K562 (cell line): ENCODE measurements around the gene SMAD7. TPM values are rescaled to one million over a fixed set of nuclear protein-coding genes. Genes with fewer than 3 reads are reported as not detected.

Experiments
- ARID1B ChIP-seq: fragments of 450-650 bp; IDR thresholded peaks from 2 replicates; pipeline ENCODE4 v1.6.1; 2016; ENCODE audit warnings: antibody characterized with exemption, mild to moderate bottlenecking, inconsistent platforms
- ATF1 ChIP-seq, 2 experiments: fragments of 450-650 bp in 1 of 2; IDR thresholded peaks; 2 replicates each; pipeline ENCODE4 v1.6.1; 2016; ENCODE audit warnings: missing compliant biosample characterization in 1 of 2, missing genetic modification characterization in 1 of 2
- ATF3 ChIP-seq, 2 experiments: fragments of 450-650 bp in 1 of 2; sonication (generic) in 1 of 2; formaldehyde crosslinking in 1 of 2; IDR thresholded peaks in 1 of 2; conservative IDR thresholded peaks in 1 of 2; 2 replicates each; pipeline versions ENCODE4 v1.6.1 to v1.8.1; 2016 to 2023; ENCODE audit warnings: mild to moderate bottlenecking in 2 of 2, moderate library complexity in 2 of 2, inconsistent platforms in 1 of 2, missing genetic modification reagents in 1 of 2
- CEBPB ChIP-seq: fragments of 450-650 bp; IDR thresholded peaks from 2 replicates; pipeline ENCODE4 v1.6.1; 2016; ENCODE audit warnings: missing genetic modification characterization, missing compliant biosample characterization
- GABPA ChIP-seq: fragments of 200-800 bp; sonication (Bioruptor generic); conservative IDR thresholded peaks from 2 replicates; pipeline ENCODE4 v1.6.1; 2016; ENCODE audit warnings: low read depth, missing genetic modification characterization, missing compliant biosample characterization
- ILK ChIP-seq: fragments of 450-650 bp; IDR thresholded peaks from 2 replicates; pipeline ENCODE4 v1.6.1; 2016; ENCODE audit warnings: missing genetic modification characterization, low read depth, mild to moderate bottlenecking, missing compliant biosample characterization, moderate library complexity, borderline replicate concordance
- KDM4B ChIP-seq, 2 experiments: fragments of 450-650 bp in 1 of 2; sonication (generic) in 1 of 2; IDR thresholded peaks; 2 replicates each; pipeline ENCODE4 v1.6.1; 2016 to 2017; ENCODE audit warnings: borderline replicate concordance in 2 of 2, antibody characterized with exemption in 1 of 2, low read depth in 1 of 2, mild to moderate bottlenecking in 1 of 2
- MNT ChIP-seq, 2 experiments: fragments of 450-650 bp; conservative IDR thresholded peaks; 2 replicates each; pipeline ENCODE4 v1.6.1; 2017; ENCODE audit warnings: mild to moderate bottlenecking in 2 of 2, moderate library complexity in 2 of 2
- NFRKB ChIP-seq: fragments of 450-650 bp; IDR thresholded peaks from 2 replicates; pipeline ENCODE4 v1.6.1; 2016; ENCODE audit warnings: low read depth
- PHF8 ChIP-seq: fragments of 200-600 bp; sonication (generic); IDR thresholded peaks from 2 replicates; pipeline ENCODE4 v1.6.1; 2012; ENCODE audit warnings: mixed run types, mild to moderate bottlenecking, inconsistent platforms, low read length, moderate library complexity, borderline replicate concordance
- RBFOX2 ChIP-seq: fragments of 200-400 bp; formaldehyde crosslinking; IDR thresholded peaks from 2 replicates; pipeline ENCODE4 v1.6.1; 2017; ENCODE audit warnings: low read depth, mild to moderate bottlenecking, low read length, moderate library complexity
- SMAD4 ChIP-seq: fragments of 250-450 bp; sonication (Bioruptor Pico); conservative IDR thresholded peaks from 2 replicates; pipeline ENCODE4 v1.8.0; 2021; ENCODE audit warnings: inconsistent platforms, mild to moderate bottlenecking, moderate library complexity
- YY1 ChIP-seq, 3 experiments: IDR thresholded peaks; 2 replicates each; pipeline ENCODE4 v1.6.1; 2011; ENCODE audit warnings: low read length in 2 of 3, mild to moderate bottlenecking in 2 of 3, moderate library complexity in 2 of 3, borderline replicate concordance in 1 of 3, control low read depth in 1 of 3, low read depth in 1 of 3; ENCODE audit not compliant: insufficient read depth in 3 of 3, insufficient replicate concordance in 2 of 3, control insufficient read depth in 1 of 3, insufficient read length in 1 of 3; ENCODE audit errors: extremely low read depth in 1 of 3
- ZBTB33 ChIP-seq: sonication (generic); formaldehyde crosslinking; IDR thresholded peaks from 2 replicates; pipeline ENCODE4 v1.8.1; 2023; ENCODE audit warnings: mild to moderate bottlenecking, missing genetic modification reagents
- ZFP91 ChIP-seq: sonication (generic); formaldehyde crosslinking; IDR thresholded peaks from 2 replicates; pipeline ENCODE4 v1.8.0; 2022; ENCODE audit warnings: mild to moderate bottlenecking, missing genetic modification reagents
- ZNF184 ChIP-seq: sonication (generic); formaldehyde crosslinking; IDR thresholded peaks from 2 replicates; pipeline ENCODE4 v1.5.0; 2020; ENCODE audit warnings: missing genetic modification reagents
- ZNF263 ChIP-seq: sonication (generic); formaldehyde crosslinking; IDR thresholded peaks from 2 replicates; pipeline ENCODE4 v1.8.0; 2022; ENCODE audit warnings: mild to moderate bottlenecking, missing genetic modification reagents, borderline replicate concordance
- polyA plus RNA-seq, 8 experiments: library from polyadenylated mRNA; depleted of rRNA in 4 of 8; stranded (reverse) in 5 of 8; unstranded in 3 of 8; fragments of >200 nt; fragmentation: Nextera tagmentation in 2 of 8; fragmentation: Illumina TruSeq in 1 of 8; extraction: Ambion mirVana in 2 of 8; extraction: Trizol in 1 of 8; gene quantifications; 2 replicates each; pipeline versions ENCODE4 v1.2.1 to v1.2.3, GENCODE V29; 2011 to 2014; ENCODE audit warnings: inconsistent platforms in 1 of 8, missing spikeins in 1 of 8
- total RNA-seq, 7 experiments: library from RNA; depleted of rRNA in 6 of 7; stranded (reverse); fragments of >200 nt in 6 of 7; fragmentation: Illumina TruSeq in 2 of 7; extraction: Trizol in 2 of 7; gene quantifications; 2 replicates each; pipeline versions ENCODE4 v1.2.1 to v1.2.3, GENCODE V29; 2011 to 2021; ENCODE audit warnings: low replicate concordance in 1 of 7

Gene SMAD7
- total and polyA plus RNA-seq, 9 of the 15 experiments (the other 6 are each of a cell fraction or from before 2014, with no cell fraction given), result 0.13 to 3.0 (median 1.6) TPM

GRCh38 chr18:48952287-48953103, 1.7 kb upstream of the SMAD7 start (continued):
- TF ChIP-seq ARID1B, result 0 out of 2 replicates have a peak, but pooled peaks have one; percentile 18
- TF ChIP-seq MNT (conservative IDR thresholded peaks at IDR 0.05), result 0 out of 4 replicates have a peak, but pooled peaks of 1 of the 2 experiments have one; percentile 27
- 0 out of 4 replicates have a peak, but pooled peaks of 1 of the 2 experiments have one; percentile 42 for TF ChIP-seq KDM4B (IDR thresholded peaks at IDR 0.05; ENCODE audit: borderline replicate concordance in 2 of 2, low read depth in 1 of 2)
- peak; percentile 62; the same call in 1 of the 2 replicates for TF ChIP-seq ZNF263 (CRISPR knock-in tag)
- peak in 1 of 3 experiments; percentile 27 for TF ChIP-seq YY1 (IDR thresholded peaks at IDR 0.05; ENCODE audit: borderline replicate concordance in 1 of 3, control insufficient read depth in 1 of 3, extremely low read depth in 1 of 3, insufficient read depth in 3 of 3, insufficient read length in 1 of 3, insufficient replicate concordance in 2 of 3, low read depth in 1 of 3, low read length in 2 of 3)
- 0 out of 2 replicates have a peak, but pooled peaks have one; percentile 67 for TF ChIP-seq ZBTB33
- TF ChIP-seq ATF1 (CRISPR knock-in tag; IDR thresholded peaks at IDR 0.05), result no peak
- TF ChIP-seq ATF1 (tag; IDR thresholded peaks at IDR 0.05), result peak; percentile 48; the same call in 1 of the 2 replicates
- TF ChIP-seq ZNF184 (CRISPR knock-in tag), result no peak
- TF ChIP-seq RBFOX2, result peak; percentile 73
- TF ChIP-seq NFRKB, result 0 out of 2 replicates have a peak, but pooled peaks have one; percentile 29
- TF ChIP-seq GABPA (tag), result 0 out of 2 replicates have a peak, but pooled peaks have one; percentile 14
- TF ChIP-seq PHF8, result peak; percentile 20; the same call in 1 of the 2 replicates
- TF ChIP-seq ATF3 (IDR thresholded peaks at IDR 0.05), result 0 out of 2 replicates have a peak, but pooled peaks have one; percentile 47
- no peak for TF ChIP-seq ATF3 (CRISPR knock-in tag; conservative IDR thresholded peaks at IDR 0.05)
- TF ChIP-seq ZFP91 (CRISPR knock-in tag), result peak; percentile 17; the same call in 1 of the 2 replicates
- peak; percentile 34; the same call in 1 of the 2 replicates for TF ChIP-seq CEBPB (tag)
- TF ChIP-seq SMAD4 (CRISPR knock-in tag), result peak; percentile 95
- TF ChIP-seq ILK (tag), result no peak
